Tibial artery (tissue), 4 donors: ENCODE measurements around the gene DNM1.
A peak's percentile ranks its signal among the peaks of the same experiment; 100 is the strongest.

Experiments used
- DNase-seq, 2 donors: peaks; one replicate each; pipeline ENCODE4 v3.0.0-alpha.2; 2019
- H3K27ac ChIP-seq, 2 donors: fragments of 200-600 bp; sonication (generic) in 1 of 2; 1 replicate in 1 of 2; 2 replicates in 1 of 2; pipeline ENCODE4 v1.5.1; 2018 to 2019; ENCODE audit warnings: mild to moderate bottlenecking in 1 of 2
- H3K27me3 ChIP-seq, 2 donors: fragments of 200-600 bp; sonication (generic) in 1 of 2; one replicate each; pipeline versions ENCODE4 v1.5.1 to v1.6.0; 2016 to 2019
- H3K36me3 ChIP-seq, 3 donors: fragments of 200-600 bp; sonication (generic) in 2 of 3; one replicate each; pipeline ENCODE4 v1.5.1; 2016 to 2019; ENCODE audit warnings: mild to moderate bottlenecking in 2 of 3
- H3K4me1 ChIP-seq, 4 donors: fragments of 200-600 bp; sonication (generic) in 2 of 4; 1 replicate in 3 of 4; 2 replicates in 1 of 4; pipeline ENCODE4 v1.5.1; 2016 to 2019
- H3K4me3 ChIP-seq, 2 donors: fragments of 200-600 bp; sonication (generic) in 1 of 2; 1 replicate in 1 of 2; 2 replicates in 1 of 2; pipeline ENCODE4 v1.5.1; 2018 to 2019; ENCODE audit warnings: mild to moderate bottlenecking in 2 of 2
- H3K9me3 ChIP-seq, 3 donors: fragments of 200-600 bp; sonication (generic) in 1 of 3; one replicate each; pipeline ENCODE4 v1.5.1; 2016 to 2019
- intact Hi-C: fragments of 100-400 bp; cut with DNase I; formaldehyde crosslinking; loops from one replicate; pipeline ENCODE4 v1.15.0; 2023; ENCODE audit warnings: low total_unique reads
- TF ChIP-seq, protein P1 (sequence below), 2 experiments: fragments of 200-600 bp in 1 of 2; fragments of 450-650 bp in 1 of 2; IDR thresholded peaks; one replicate each; pipeline ENCODE4 v1.5.1; 2017 to 2019; ENCODE audit warnings: antibody characterized with exemption in 2 of 2, mild to moderate bottlenecking in 1 of 2, moderate library complexity in 1 of 2

Gene DNM1

DNA sequence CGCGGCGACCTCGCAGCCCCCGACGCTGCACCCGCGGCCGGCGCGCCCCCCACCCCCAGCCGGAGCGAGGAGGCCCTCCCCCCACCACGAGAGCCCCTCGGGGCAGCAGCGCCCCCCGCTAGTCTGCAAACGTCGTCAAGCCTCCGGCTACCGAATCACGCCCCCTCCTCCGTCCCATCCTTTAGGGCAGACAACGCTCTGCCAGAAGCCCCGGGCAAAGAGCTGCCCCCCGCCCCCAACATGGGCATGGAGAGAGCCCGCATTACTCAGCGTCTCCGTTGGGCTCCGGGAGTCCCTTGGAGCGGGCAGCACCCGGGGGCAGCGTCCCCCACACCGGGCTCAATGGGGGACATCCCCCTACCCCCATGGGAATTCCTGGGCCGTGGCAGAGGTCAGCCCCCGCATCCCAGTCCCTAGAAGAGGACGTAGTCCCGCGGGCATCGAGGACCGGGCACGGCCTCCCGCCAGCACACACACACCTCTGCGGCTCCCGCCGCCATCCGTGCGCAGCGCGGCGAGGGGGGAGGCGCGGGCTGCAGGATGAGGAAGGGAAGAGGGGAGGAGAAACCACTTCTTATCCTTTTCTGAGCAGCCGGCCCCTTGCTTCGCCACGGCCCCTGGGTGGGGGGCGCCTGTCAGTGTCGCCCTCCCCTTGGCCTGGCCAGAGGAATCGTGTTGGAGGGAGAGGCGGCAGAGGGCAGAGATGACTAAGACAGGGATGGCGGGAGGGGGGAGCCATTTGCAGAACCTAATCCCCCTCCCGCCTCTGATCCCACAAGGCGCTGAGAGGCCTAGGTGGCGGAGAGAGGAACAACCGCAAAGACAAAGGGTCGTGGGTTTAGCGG lies 750 bp downstream of the DNM1 start:
- Histone ChIP-seq H3K27me3 (peaks cover 4 to 35% of the 10 kb centered on the region in 2 donors), H3K36me3 (no peaks in the 10 kb centered on the region), H3K4me1 (peaks cover 0 to 21% (median 13%) of the 10 kb centered on the region in 4 donors), H3K27ac (peak overlapping the region; percentile 23 to 34), H3K4me3 (peak overlapping the region; percentile 44 to 55), H3K9me3 (no peaks in the 10 kb centered on the region)
- TF ChIP-seq, protein P1, sequence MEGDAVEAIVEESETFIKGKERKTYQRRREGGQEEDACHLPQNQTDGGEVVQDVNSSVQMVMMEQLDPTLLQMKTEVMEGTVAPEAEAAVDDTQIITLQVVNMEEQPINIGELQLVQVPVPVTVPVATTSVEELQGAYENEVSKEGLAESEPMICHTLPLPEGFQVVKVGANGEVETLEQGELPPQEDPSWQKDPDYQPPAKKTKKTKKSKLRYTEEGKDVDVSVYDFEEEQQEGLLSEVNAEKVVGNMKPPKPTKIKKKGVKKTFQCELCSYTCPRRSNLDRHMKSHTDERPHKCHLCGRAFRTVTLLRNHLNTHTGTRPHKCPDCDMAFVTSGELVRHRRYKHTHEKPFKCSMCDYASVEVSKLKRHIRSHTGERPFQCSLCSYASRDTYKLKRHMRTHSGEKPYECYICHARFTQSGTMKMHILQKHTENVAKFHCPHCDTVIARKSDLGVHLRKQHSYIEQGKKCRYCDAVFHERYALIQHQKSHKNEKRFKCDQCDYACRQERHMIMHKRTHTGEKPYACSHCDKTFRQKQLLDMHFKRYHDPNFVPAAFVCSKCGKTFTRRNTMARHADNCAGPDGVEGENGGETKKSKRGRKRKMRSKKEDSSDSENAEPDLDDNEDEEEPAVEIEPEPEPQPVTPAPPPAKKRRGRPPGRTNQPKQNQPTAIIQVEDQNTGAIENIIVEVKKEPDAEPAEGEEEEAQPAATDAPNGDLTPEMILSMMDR (IDR thresholded peaks at IDR 0.05) = no peak
- peak in 1 of 2 donors; percentile 54 for DNase-seq
- intact Hi-C loops = no loop called here

DNA sequence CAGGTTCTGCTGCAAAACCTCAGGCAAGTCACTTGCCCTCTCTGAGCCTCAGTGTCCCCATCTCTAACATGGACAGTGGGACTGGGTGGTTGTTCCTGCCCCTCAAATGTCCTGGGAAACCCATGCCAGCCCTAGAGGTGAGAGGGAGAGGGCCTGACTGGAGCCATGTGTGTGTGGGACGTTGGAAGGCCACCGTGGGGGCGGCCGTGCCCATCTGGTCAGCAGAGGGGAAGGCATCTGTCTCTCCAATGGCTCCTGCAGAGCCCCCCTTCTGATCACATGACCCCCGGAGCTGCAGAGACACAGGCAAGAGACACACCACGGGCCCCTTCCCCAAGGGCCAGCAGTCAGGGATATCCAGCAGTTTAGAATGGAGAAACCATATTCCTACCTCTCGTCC lies 1.7 kb downstream of the DNM1 start:
- peak overlapping the region in 1 of 2 donors; percentile 34 for H3K27ac ChIP-seq
- DNase-seq = no peak
- peaks cover 4 to 35% of the 10 kb centered on the region in 2 donors for H3K27me3 ChIP-seq
- H3K9me3 ChIP-seq = no peaks in the 10 kb centered on the region
- intact Hi-C loops = no loop called here
- H3K4me1 ChIP-seq = peaks cover 0 to 21% (median 13%) of the 10 kb centered on the region in 4 donors
- TF ChIP-seq, protein P1 (IDR thresholded peaks at IDR 0.05) = no peak
- H3K4me3 ChIP-seq = peak overlapping the region in 1 of 2 donors; percentile 44
- no peaks in the 10 kb centered on the region for H3K36me3 ChIP-seq

DNA sequence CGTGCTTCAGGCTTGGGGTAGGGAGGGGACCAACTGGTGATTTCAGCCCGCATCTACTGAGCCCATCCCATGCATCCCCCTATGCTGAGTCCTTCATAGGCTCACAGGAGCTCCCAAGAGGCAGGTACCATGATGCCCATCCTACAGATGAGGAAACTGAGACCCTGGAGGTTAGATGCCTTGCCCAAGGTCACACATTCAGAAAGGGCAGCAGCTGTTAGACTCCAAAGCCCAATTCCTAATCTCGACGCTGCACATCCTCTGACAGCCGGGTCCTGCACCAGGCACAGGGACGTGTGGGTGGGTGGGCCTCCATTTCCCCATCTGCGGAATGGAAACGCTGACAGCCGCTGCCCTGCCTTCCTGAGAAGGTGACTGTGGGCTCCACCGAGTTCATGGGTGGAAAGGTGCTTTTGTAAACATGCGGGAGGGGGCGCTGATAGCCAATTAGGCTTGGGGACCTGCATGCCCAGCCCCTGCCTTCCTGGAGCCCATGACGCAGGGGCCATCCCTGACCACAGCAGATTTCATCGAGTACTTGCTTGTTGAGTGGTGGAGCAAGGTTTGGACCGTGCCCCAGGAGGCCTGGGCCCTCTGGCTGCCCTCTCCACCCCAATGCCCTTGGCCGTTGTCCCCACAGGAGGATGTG lies 2.2 kb downstream of the DNM1 start:
- no peak overlapping the region for H3K4me3 ChIP-seq
- H3K27me3 ChIP-seq = peaks cover 4 to 35% of the 10 kb centered on the region in 2 donors
- H3K27ac ChIP-seq = peak overlapping the region in 1 of 2 donors; percentile 34

GRCh38 chr9:128206484-128206883 lies 3.3 kb downstream of the DNM1 start:
- no peaks in the 10 kb centered on the region for H3K36me3 ChIP-seq
- no peak overlapping the region for H3K4me3 ChIP-seq
- H3K4me1 ChIP-seq = peaks cover 0 to 21% (median 14%) of the 10 kb centered on the region in 4 donors
- intact Hi-C loops = no loop called here
- DNase-seq = no peak
- TF ChIP-seq, protein P1 (IDR thresholded peaks at IDR 0.05) = no peak
- no peak overlapping the region for H3K27ac ChIP-seq
- H3K27me3 ChIP-seq = peaks cover 4 to 35% of the 10 kb centered on the region in 2 donors
- no peaks in the 10 kb centered on the region for H3K9me3 ChIP-seq

More for the DNA sequence above, 2.2 kb downstream of the DNM1 start:
- Histone ChIP-seq H3K9me3 (no peaks in the 10 kb centered on the region), H3K4me1 (peaks cover 0 to 21% (median 13%) of the 10 kb centered on the region in 4 donors), H3K36me3 (no peaks in the 10 kb centered on the region)
- TF ChIP-seq, protein P1 (IDR thresholded peaks at IDR 0.05) = no peak
- intact Hi-C loops = no loop called here
- no peak for DNase-seq

DNA sequence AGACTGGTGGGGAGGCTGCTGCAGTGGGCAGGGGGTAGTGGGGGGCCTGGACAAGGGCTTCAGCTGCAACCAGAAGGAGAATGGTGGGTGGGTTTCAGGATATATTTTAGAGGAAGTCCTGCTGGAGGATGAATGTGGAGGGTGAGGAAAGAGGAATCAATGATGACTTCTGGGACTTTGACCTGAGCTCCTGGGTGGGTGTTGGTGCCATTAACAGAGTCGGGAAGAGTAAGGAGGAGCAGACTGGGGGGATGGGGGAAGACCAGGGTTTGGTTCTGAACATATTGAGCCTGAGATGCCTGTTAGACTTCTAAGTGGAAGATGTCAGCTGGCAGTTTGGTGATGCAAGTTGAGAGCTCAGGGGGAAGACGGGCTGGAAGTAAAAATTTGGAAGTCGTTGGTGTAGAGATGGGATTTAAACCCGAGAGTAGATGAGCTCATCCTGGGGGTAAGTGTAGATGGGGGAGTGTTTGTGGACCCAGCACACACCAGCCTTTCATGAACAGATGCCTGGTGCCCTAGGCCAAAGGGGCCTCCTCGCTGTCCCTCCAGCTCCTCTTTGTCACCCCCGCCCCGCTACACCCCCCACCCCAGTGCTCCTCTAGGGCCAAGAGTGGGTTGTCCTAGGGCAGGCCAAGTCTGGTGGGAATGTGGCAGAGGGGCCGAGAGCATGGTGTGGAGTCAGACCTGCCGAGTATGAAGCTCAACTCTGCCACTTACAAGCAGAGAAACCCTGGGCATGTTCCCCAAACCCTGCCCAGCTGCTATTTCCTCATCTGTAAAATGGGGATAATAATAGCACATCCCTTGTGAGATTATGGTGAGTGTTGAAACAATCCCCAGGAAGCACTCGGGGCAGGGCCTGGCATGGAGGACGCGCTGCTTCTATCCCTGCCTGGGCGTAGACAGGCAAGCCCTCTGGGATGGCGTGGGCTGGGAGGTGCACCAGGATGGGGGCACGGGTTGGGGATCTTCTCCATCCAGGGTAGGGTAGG lies 4.0 kb downstream of the DNM1 start:
- H3K27me3 ChIP-seq = peaks cover 4 to 40% of the 10 kb centered on the region in 2 donors
- H3K36me3 ChIP-seq = no peaks in the 10 kb centered on the region
- no peak overlapping the region for H3K4me3 ChIP-seq
- TF ChIP-seq, protein P1 (IDR thresholded peaks at IDR 0.05) = no peak
- intact Hi-C loops = no loop called here
- H3K9me3 ChIP-seq = no peaks in the 10 kb centered on the region
- H3K27ac ChIP-seq = no peak overlapping the region
- DNase-seq = no peak
- peaks cover 0 to 21% (median 14%) of the 10 kb centered on the region in 4 donors for H3K4me1 ChIP-seq
